Activated naive CD4-positive, alpha-beta T cell treated with anti-CD3 and anti-CD28 coated beads, Interleukin-2, amount 10 ng/mL, durations not matched to agents 7 days and 5 days (primary cell): Measurements from ENCODE around the gene CDC42EP4.
"Not testable (repeated sequence)": the region's sequence is repeated elsewhere in the genome, so short reads cannot be mapped to it uniquely, and the experiment has no call there.

Experiments used
- CTCF ChIA-PET: fragments of 350-600 bp; sonication (Branson Sonifier 250); formaldehyde crosslinking; loops from one replicate; lab custom pipeline; 2021; ENCODE audit warnings: antibody characterized with exemption; lab: Charles Lee
- DNase-seq: peaks from one replicate; pipeline ENCODE4 v3.0.0-alpha.2; 2020
- H3K27ac Mint-ChIP-seq: one replicate; pipeline ENCODE4 v1.8.0; 2021; ENCODE audit warnings: mild to moderate bottlenecking, moderate library complexity, mixed read lengths
- H3K27me3 Mint-ChIP-seq: one replicate; pipeline ENCODE4 v1.8.0; 2021; ENCODE audit warnings: mild to moderate bottlenecking, mixed read lengths
- H3K36me3 Mint-ChIP-seq: one replicate; pipeline ENCODE4 v1.8.0; 2021; ENCODE audit warnings: mixed read lengths
- H3K4me1 Mint-ChIP-seq: one replicate; pipeline ENCODE4 v1.8.0; 2021; ENCODE audit warnings: mixed read lengths
- H3K4me3 Mint-ChIP-seq: one replicate; pipeline ENCODE4 v1.8.0; 2021; ENCODE audit warnings: mild to moderate bottlenecking, moderate library complexity, mixed read lengths
- H3K9me3 Mint-ChIP-seq: one replicate; pipeline ENCODE4 v1.8.0; 2021; ENCODE audit warnings: mixed read lengths

CDC42EP4 gene

DNA sequence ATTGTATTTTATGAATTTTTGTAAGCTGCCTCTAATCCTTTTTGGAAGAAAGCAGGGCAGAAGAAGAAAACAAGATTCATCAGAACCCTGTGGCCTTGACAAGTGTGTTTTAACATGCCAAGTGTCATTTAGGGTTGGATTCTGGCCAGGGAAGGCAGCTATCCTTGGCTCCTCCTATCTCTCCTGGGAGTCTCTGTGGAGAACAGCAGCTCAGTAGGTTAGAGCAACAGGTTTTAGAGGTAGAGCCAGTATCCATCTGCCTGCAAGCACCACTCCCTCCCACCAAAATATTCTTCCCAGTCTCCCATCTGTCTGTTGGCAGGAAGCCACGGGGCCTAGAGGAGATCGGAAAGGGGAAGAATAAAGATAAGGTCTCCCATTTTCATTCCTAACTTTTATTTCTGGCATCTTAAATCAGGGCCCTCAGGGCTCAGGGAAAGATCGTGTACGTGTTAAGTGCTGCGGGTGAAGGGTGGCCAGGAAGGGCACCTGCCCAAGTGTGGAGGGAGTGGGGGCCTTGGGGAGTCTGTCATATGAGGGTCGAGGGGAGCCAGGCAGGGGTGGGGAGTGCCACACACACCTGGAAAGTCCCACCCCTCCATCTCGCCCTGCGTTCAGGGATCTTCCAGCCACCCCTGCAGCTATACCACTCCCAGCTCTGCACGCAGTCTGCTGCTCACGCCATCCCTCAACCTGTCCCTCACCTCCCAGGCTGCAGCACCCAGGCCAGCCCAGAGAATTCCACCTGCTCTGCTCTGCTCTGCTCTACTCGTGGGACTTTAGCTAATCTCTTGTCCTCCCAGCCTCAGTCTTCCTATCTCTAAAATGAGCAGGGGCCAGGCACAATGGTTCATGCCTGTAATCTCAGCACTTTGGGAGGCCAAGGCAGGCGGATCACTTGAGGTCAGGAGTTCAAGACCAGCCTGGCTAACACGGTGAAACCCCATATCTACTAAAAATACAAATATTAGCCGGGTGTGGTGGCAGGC, 33.0 kb downstream of the CDC42EP4 start:
- DNase-seq = no peak
- Mint-ChIP-seq H3K36me3 (no peaks in the 10 kb centered on the region), H3K9me3 (no peaks in the 10 kb centered on the region), H3K4me1 (no peaks in the 10 kb centered on the region), H3K27ac (no peak overlapping the region), H3K4me3 (no peak overlapping the region), H3K27me3 (peaks cover 4% of the 10 kb centered on the region)
- CTCF ChIA-PET = interaction anchor here (0.6 to 1.4 kb wide), 2 partner anchors 22 to 118 kb away, joined by 3 to 4 read pairs; no protein-coding TSS in a partner anchor

DNA sequence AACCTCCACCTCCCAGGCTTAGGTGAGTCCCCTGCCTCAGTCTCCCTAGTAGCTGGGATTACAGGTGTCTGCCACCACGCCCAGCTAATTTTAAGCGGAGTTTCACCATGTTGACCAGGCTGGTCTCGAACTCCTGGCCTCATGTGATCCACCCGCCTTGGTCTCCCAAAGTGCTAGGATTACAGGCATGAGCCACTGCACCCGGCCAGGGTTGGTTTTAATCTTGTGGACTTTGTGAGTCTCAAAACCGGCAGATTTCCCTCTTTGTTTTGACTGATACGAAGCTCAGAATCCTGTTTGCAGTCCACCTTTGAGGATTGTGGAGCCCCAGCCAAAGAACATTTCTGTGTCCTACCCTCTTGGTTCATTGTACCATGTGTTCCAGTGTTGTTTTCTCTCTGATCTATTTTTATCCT, 33.7 kb downstream of the CDC42EP4 start:
- Mint-ChIP-seq H3K27me3 (peaks cover 4% of the 10 kb centered on the region), H3K4me3 (no peak overlapping the region), H3K9me3 (no peaks in the 10 kb centered on the region), H3K36me3 (no peaks in the 10 kb centered on the region), H3K27ac (no peak overlapping the region), H3K4me1 (no peaks in the 10 kb centered on the region)
- CTCF ChIA-PET = interaction anchor here (0.6 to 1.4 kb wide), 2 partner anchors 22 to 119 kb away, joined by 3 to 4 read pairs; no protein-coding TSS in a partner anchor
- no peak for DNase-seq

DNA sequence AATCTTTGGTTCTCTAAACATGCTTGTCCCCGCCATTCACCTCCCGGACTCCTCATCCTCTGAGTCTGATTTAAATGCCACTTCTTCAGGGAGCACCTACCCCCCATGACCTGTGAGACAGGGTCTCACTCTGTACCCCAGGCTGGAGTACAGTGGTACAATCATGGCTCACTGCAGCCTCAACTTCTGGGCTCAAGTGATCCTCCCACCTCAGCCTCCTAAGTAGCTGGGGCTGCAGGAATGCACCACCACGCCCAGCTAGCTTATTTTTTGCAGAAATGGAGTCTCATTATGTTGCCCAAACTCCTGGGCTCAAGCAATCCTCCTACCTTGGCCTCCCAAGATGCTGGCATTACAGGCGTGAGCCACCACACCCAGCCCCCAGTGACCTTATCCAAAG, 37.3 kb downstream of the CDC42EP4 start:
- Mint-ChIP-seq H3K4me3 (no peak overlapping the region), H3K9me3 (no peaks in the 10 kb centered on the region), H3K27ac (no peak overlapping the region), H3K4me1 (no peaks in the 10 kb centered on the region), H3K27me3 (no peaks in the 10 kb centered on the region), H3K36me3 (no peaks in the 10 kb centered on the region)
- no peak for DNase-seq
- CTCF ChIA-PET = no interaction called here

DNA sequence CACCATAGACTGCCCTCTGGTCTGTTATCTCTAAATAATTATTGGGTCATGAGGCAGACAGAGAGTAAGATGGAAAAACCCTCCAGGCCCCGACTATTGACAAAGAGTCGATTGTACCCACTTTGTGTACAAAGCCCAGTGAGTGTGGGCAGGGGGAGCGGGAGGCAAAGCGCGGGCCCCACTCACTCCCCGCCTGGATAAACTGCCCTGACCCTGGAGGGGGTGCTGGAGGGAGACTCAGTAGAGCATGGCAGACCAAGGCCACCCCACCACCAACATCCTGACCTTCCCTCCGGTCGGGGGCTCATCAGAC, 38.9 kb downstream of the CDC42EP4 start:
- Mint-ChIP-seq H3K4me1 (no peaks in the 10 kb centered on the region), H3K27ac (no peak overlapping the region), H3K9me3 (no peaks in the 10 kb centered on the region), H3K36me3 (no peaks in the 10 kb centered on the region), H3K4me3 (no peak overlapping the region), H3K27me3 (no peaks in the 10 kb centered on the region)
- no peak for DNase-seq
- CTCF ChIA-PET = no interaction called here

DNA sequence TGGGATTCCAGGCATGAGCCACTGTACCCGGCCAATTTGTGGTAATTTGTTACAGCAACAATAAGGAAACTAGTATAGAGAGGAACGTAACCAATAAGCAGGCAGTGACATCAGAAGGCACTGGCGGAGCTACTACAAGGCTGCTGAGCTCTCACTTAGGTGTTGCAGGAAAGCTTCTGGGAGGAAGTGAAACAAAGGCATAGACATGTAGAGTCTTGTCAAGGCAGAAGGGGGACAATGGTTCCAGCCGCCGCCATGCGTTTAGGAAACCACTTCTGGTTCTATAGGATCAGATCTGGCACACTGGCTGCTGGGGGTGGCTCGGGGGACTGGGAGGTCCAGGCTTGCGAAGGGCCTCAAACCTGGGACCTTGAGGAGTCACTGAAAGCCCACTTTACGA, 40.7 kb downstream of the CDC42EP4 start:
- H3K27me3 Mint-ChIP-seq = no peaks in the 10 kb centered on the region
- no peak overlapping the region for H3K4me3 Mint-ChIP-seq
- no peaks in the 10 kb centered on the region for H3K4me1 Mint-ChIP-seq
- no peak for DNase-seq
- no peak overlapping the region for H3K27ac Mint-ChIP-seq
- CTCF ChIA-PET = interaction anchor here (1.5 kb wide), 1 partner anchor 99 kb away, joined by 3 read pairs; no protein-coding TSS in a partner anchor
- H3K36me3 Mint-ChIP-seq = no peaks in the 10 kb centered on the region
- no peaks in the 10 kb centered on the region for H3K9me3 Mint-ChIP-seq

DNA sequence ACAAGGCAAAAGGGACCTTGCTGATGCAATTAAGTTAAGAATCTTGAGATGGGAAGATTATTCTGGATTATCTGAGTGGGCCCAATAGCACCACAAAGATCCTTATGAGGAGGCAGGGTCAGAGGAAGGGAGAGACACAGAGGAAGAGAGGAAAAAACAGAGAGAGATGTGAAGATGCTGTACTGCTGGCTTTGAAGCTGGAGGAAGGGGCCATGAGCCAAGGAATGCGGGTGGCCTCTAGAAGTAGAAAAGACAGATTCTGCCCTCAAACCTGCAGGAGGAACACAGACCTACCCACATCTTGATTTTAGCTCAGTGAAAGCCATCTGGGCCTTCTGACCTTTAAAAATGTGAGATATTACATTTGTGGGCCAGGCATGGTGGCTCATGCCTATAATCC, 42.0 kb downstream of the CDC42EP4 start:
- H3K4me1 Mint-ChIP-seq = no peaks in the 10 kb centered on the region
- DNase-seq = no peak
- H3K4me3 Mint-ChIP-seq = no peak overlapping the region
- no peak overlapping the region for H3K27ac Mint-ChIP-seq
- H3K36me3 Mint-ChIP-seq = no peaks in the 10 kb centered on the region
- no peaks in the 10 kb centered on the region for H3K27me3 Mint-ChIP-seq
- CTCF ChIA-PET = interaction anchor here (0.7 kb wide), 1 partner anchor 100 kb away, joined by 4 read pairs; no protein-coding TSS in a partner anchor
- no peaks in the 10 kb centered on the region for H3K9me3 Mint-ChIP-seq

DNA sequence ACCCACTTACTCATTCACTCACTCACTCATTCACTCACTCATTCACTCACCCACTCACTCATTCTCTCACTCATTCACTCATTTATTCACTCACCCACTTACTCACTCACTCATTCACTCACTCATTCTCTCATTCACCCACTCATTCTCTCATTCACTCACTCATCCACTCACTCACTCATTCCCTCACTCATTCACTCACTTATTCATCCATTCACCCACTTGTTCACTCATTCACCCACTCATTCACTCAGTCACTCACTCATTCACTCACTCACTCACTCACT, 42.5 kb downstream of the CDC42EP4 start:
- Mint-ChIP-seq H3K36me3 (no peaks in the 10 kb centered on the region), H3K9me3 (no peaks in the 10 kb centered on the region), H3K4me3 (no peak overlapping the region), H3K27me3 (no peaks in the 10 kb centered on the region), H3K4me1 (no peaks in the 10 kb centered on the region), H3K27ac (no peak overlapping the region)
- CTCF ChIA-PET = no interaction called here
- no peak for DNase-seq

DNA sequence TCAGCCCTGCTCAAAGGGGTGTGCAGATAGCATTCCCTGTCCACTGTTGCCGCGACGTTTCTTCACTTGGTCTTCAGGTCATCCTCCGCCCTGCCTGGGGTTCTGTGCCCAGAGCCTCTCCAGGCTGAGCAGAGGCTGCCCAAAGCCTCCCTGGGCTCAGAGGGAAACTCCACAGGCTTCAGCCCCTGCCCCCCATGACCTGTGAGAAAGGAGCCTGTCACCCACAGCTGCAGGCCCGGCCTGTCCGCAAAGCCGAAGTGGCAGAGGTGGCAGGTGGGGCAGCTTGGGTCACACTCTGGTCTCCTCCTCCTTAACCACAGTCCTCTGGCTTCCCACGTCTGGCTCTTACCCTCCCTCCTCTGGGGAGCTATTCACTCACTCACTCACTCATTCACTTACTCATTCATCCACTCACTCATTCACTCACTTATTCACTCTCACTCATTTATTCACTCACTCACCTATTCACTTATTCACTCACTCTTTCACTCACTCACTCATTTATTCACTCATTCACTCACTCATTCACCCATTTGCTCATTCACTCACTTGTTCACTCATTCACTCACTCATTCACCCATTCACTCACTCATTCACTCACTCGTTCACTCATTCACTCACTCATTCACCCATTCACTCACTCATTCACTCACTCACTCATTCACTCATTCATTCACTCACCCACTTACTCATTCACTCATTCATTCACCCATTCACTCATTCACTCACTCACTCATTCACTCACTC, 43.0 kb downstream of the CDC42EP4 start:
- Mint-ChIP-seq H3K4me1 (no peaks in the 10 kb centered on the region), H3K36me3 (no peaks in the 10 kb centered on the region), H3K27ac (no peak overlapping the region), H3K4me3 (no peak overlapping the region), H3K9me3 (no peaks in the 10 kb centered on the region), H3K27me3 (no peaks in the 10 kb centered on the region)
- no peak for DNase-seq
- CTCF ChIA-PET = interaction anchor here (1.2 kb wide), 1 partner anchor 14 kb away, joined by 3 read pairs; no protein-coding TSS in a partner anchor

DNA sequence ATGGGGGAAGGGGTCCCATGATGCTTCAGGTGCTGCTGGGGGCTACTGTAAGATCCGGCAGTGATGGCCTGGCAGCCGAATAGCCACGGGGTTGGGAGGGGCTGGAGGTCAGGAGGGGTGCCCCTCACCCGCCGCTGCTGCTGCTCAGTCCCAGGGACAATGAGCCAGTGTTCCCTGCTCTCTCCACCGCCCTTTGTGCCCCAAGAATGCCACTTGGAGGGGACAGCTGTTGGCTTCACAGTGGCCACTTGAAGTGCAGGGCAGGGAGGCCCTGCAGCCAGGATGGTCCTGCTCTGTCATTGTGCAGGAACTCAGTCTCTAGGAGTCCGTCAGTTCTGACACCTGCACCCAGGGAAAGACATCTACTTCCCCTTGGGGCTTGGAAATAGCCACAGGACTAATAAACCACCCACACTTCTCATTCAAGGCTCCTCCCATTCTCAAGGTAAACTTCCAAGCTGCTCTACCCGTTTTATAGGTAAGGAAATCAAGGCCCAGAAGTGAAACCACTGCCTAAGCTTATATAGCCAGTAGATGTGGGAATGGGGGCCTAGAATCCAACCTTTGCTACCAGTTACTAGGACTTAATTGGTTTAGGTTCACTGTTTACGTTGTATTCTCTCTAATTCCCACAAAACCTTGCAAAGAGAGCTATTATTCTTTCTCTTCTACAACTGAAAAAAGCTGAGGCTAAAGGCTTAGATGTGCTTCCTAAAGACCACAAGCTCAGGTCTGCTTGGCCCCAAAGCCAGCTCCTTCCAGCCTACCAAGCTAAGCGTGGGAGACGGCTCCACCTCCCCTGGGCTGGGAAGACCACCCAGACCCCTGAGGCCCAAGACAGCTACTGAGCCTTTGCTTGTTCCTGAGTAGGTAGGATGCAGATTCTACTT, 43.9 kb downstream of the CDC42EP4 start:
- no peak overlapping the region for H3K27ac Mint-ChIP-seq
- H3K4me3 Mint-ChIP-seq = no peak overlapping the region
- H3K27me3 Mint-ChIP-seq = no peaks in the 10 kb centered on the region
- H3K9me3 Mint-ChIP-seq = no peaks in the 10 kb centered on the region
- no peaks in the 10 kb centered on the region for H3K4me1 Mint-ChIP-seq
- DNase-seq = no peak
- CTCF ChIA-PET = interaction anchor here (1.2 to 2.4 kb wide), 2 partner anchors 13 to 102 kb away, joined by 3 to 6 read pairs; no protein-coding TSS in a partner anchor
- H3K36me3 Mint-ChIP-seq = no peaks in the 10 kb centered on the region

DNA sequence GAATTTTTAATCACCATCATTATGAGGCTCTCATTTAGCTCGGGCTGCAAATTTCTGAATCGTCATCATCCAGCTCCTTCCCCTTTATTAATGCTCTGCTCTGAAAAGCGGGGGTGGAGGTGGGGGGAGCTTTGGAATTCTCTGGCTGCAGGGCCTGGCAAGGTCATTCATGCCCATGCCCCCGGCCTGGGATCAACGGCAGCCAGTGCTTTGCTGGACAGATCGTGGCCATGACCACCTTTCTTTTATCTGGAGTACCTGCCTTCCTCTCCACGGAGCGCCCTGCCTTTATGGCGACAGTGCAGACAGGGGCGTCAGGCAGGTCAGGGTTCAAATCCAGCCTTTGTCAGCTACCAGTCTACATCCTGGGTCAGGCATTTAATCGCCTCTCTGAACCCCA, 45.0 kb downstream of the CDC42EP4 start:
- H3K27ac Mint-ChIP-seq = no peak overlapping the region
- H3K9me3 Mint-ChIP-seq = no peaks in the 10 kb centered on the region
- H3K4me3 Mint-ChIP-seq = no peak overlapping the region
- H3K27me3 Mint-ChIP-seq = no peaks in the 10 kb centered on the region
- no peaks in the 10 kb centered on the region for H3K36me3 Mint-ChIP-seq
- CTCF ChIA-PET = interaction anchor here (1.5 to 2.4 kb wide), 2 partner anchors 103 to 540 kb away, joined by 4 to 6 read pairs; no protein-coding TSS in a partner anchor
- H3K4me1 Mint-ChIP-seq = no peaks in the 10 kb centered on the region
- DNase-seq = no peak

DNA sequence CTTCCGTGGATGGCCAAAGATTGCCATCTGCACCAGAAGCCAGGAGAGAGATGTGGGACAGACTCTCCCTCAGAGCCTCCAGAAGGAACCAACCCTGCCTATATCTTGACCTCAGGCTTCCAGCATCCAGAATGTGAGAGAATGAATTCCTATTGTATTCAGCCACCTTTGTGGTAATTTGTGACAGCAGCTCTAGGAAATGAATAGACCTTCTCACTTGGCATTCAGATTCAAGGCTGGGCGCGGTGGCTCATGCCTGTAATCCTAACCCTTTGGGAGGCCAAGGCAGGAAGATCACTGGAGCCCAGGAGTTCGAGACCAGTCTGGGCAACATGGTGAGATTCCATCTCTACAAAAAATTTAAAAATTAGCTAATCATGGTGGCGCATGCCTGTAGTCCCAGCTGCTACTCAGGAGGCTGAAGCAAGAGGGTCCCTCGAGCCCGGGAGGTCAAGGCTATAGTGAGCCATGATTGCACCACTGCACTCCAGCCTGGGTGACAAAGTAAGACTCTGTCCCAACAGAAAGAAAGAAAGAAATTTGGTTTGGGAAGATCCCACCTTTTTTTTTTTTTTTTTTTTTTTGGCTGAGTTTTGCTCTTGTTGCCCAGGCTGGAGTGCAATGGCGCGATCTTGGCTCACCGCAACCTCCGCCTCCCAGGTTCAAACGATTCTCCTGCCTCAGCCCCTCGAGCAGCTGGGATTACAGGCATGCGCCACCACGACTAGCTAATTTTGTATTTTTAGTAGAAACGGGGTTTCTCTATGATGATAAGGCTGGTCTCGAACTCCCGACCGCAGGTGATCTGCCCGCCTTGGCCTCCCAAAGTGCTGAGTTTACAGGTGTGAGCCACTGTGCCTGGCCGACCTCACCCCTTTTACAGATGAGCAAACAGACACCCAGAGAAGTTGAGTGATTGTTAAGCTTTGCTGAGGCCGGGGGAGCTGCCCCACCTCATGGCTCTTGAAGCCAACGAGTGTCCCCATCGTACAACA, 45.9 kb downstream of the CDC42EP4 start:
- no peak overlapping the region for H3K27ac Mint-ChIP-seq
- H3K4me1 Mint-ChIP-seq = no peaks in the 10 kb centered on the region
- no peak overlapping the region for H3K4me3 Mint-ChIP-seq
- no peaks in the 10 kb centered on the region for H3K27me3 Mint-ChIP-seq
- CTCF ChIA-PET = interaction anchor here (1.2 to 2.4 kb wide), 3 partner anchors 11 to 539 kb away, joined by 3 to 6 read pairs (median 4); no protein-coding TSS in a partner anchor
- H3K9me3 Mint-ChIP-seq = no peaks in the 10 kb centered on the region
- DNase-seq = no peak
- no peaks in the 10 kb centered on the region for H3K36me3 Mint-ChIP-seq

DNA sequence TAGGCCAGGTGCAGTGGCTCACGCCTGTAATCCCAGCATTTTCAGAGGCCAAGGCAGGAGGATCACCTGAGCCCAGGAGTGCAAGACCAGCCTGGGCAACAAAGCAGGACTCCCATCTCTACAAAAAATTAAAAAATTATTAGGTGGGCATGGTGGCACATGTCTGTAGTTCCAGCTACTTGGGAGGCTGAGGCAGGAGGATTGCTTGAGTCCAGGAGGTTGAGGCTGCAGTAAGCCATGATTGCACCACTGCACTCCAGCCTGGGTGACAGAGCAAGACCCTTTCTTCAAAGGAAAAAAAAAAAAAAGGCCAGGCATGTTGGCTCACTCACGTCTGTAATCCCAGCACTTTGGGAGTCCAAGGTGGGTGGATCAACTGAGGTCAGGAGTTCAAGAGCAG, 47.4 kb downstream of the CDC42EP4 start:
- CTCF ChIA-PET = not testable (repeated sequence)

More for the DNA sequence above, 47.4 kb downstream of the CDC42EP4 start:
- H3K27ac Mint-ChIP-seq, H3K4me1 Mint-ChIP-seq, H3K9me3 Mint-ChIP-seq, H3K4me3 Mint-ChIP-seq, H3K27me3 Mint-ChIP-seq, H3K36me3 Mint-ChIP-seq, DNase-seq: not testable (repeated sequence)
